Fibroblast of mammary gland (primary cell): Measurements from ENCODE around the gene FCRL4.

Experiments
- DNase-seq: peaks from one replicate; pipeline ENCODE4 v3.0.0-alpha.2; 2010; ENCODE audit warnings: low read depth
- H3K4me3 ChIP-seq: 2 replicates; pipeline ENCODE4 v1.5.1; 2011; ENCODE audit warnings: low read depth, mild to moderate bottlenecking, low read length, moderate library complexity; ENCODE audit not compliant: control insufficient read depth
- CTCF ChIP-seq: conservative IDR thresholded peaks from 2 replicates; pipeline ENCODE4 v1.5.1; 2011; ENCODE audit warnings: low read depth, low read length, inconsistent platforms; ENCODE audit not compliant: control insufficient read depth, insufficient read depth

The FCRL4 gene

GRCh38 chr1:157584503-157584902 lies 13.4 kb downstream of the FCRL4 start:
- H3K4me3 ChIP-seq, result no peak overlapping the region
- no peak for TF ChIP-seq CTCF
- DNase-seq, result no peak

- no peak for DNase-seq
- no peak overlapping the region for H3K4me3 ChIP-seq
- TF ChIP-seq CTCF, result no peak
These were observed 17.1 kb downstream of the FCRL4 start for GRCh38 chr1:157580828-157581210.

- DNase-seq, result peak; percentile 60
- peak; percentile 71 for TF ChIP-seq CTCF
These were observed 17.6 kb downstream of the FCRL4 start for GRCh38 chr1:157580179-157580827.

GRCh38 chr1:157577420-157577819 lies 20.5 kb downstream of the FCRL4 start:
- H3K4me3 ChIP-seq, result no peak overlapping the region
- TF ChIP-seq CTCF, result no peak
- no peak for DNase-seq

More at GRCh38 chr1:157580179-157580827, 17.6 kb downstream of the FCRL4 start:
- no peak overlapping the region for H3K4me3 ChIP-seq

- TF ChIP-seq CTCF, result no peak
- no peak for DNase-seq
- H3K4me3 ChIP-seq, result no peak overlapping the region
These were observed 22.1 kb downstream of the FCRL4 start for GRCh38 chr1:157575744-157576143.

GRCh38 chr1:157574836-157575235 lies 23.0 kb downstream of the FCRL4 start:
- H3K4me3 ChIP-seq, result no peak overlapping the region
- TF ChIP-seq CTCF, result no peak
- no peak for DNase-seq

- no peak overlapping the region for H3K4me3 ChIP-seq
- no peak for TF ChIP-seq CTCF
- no peak for DNase-seq
These were observed 31.2 kb downstream of the FCRL4 start for GRCh38 chr1:157566484-157567300.
